22Rv1 (cell line): ENCODE data around the gene DSPP.

Experiments
- ZFX ChIP-seq: fragments of 450-650 bp; IDR thresholded peaks from 2 replicates; pipeline ENCODE4 v1.6.1; 2017; ENCODE audit warnings: antibody characterized with exemption, borderline replicate concordance
- TF ChIP-seq, protein P1 (sequence below): fragments of 450-650 bp; IDR thresholded peaks from 2 replicates; pipeline ENCODE4 v1.5.1; 2017; ENCODE audit warnings: mild to moderate bottlenecking

DNA sequence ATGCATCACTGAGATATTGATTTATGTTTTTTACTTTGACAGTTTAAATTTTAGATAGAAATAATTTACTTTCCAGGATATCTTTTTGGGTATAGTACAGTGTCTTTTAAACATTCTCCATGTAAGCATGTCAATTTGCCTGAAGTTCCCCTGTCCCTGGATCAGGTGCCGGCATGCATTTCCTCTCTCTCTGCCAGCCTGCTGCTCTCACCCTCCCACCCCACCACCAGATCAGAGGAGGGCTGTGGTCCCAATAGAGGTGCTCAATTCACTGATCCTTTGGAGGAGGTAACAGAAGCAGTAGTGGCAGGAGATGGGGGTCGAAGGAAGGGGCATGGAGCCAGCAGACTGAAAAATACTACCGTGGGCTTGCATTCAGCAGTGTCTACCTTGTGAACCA, 28.3 kb upstream of the DSPP start:
- TF ChIP-seq, protein P1, sequence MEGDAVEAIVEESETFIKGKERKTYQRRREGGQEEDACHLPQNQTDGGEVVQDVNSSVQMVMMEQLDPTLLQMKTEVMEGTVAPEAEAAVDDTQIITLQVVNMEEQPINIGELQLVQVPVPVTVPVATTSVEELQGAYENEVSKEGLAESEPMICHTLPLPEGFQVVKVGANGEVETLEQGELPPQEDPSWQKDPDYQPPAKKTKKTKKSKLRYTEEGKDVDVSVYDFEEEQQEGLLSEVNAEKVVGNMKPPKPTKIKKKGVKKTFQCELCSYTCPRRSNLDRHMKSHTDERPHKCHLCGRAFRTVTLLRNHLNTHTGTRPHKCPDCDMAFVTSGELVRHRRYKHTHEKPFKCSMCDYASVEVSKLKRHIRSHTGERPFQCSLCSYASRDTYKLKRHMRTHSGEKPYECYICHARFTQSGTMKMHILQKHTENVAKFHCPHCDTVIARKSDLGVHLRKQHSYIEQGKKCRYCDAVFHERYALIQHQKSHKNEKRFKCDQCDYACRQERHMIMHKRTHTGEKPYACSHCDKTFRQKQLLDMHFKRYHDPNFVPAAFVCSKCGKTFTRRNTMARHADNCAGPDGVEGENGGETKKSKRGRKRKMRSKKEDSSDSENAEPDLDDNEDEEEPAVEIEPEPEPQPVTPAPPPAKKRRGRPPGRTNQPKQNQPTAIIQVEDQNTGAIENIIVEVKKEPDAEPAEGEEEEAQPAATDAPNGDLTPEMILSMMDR = no peak
- TF ChIP-seq ZFX = no peak
